A549 (cell line): Measurements from ENCODE around the gene LGALS7B. TPM values are rescaled to one million over a fixed set of nuclear protein-coding genes. Genes with fewer than 3 reads are reported as not detected.
"Not testable (repeated sequence)": the region's sequence is repeated elsewhere in the genome, so short reads cannot be mapped to it uniquely, and the experiment has no call there.

ENCODE experiments used
- ATAC-seq, 2 experiments: fragments of 200-7000 bp in 1 of 2; fragments of >200 bp in 1 of 2; cut with Nextera tagmentation in 1 of 2; cut with Tn5 transposase in 1 of 2; 3 replicates each; pipeline versions ENCODE4 v1.8.0 to v1.9.1; 2018 to 2020; ENCODE audit warnings: mild to moderate bottlenecking in 1 of 2, moderate library complexity in 1 of 2
- CTCF ChIA-PET: fragments of 300-600 bp; sonication (Branson Sonifier 250); formaldehyde crosslinking; extraction: SDS; loops from one replicate; lab custom pipeline; 2021; ENCODE audit warnings: antibody characterized with exemption, inconsistent platforms; lab: Yijun Ruan, JAX
- POLR2A ChIA-PET: fragments of 350-600 bp; formaldehyde crosslinking; extraction: SDS; loops from one replicate; lab custom pipeline; 2021; ENCODE audit warnings: antibody characterized with exemption, inconsistent platforms; lab: Yijun Ruan, JAX
- DNase-seq, 2 experiments: peaks; one replicate each; pipeline versions ENCODE4 v3.0.0 to v3.0.0-alpha.2; 2011 to 2016; ENCODE audit warnings: low read depth in 1 of 2, low spot score in 1 of 2
- FAIRE-seq: peaks from 2 replicates; lab custom pipeline; 2011; peaks lifted over from hg19 to GRCh38; lab: Jason Lieb, UNC
- H3K27ac ChIP-seq, 2 experiments: fragments of >200 bp; sonication (Bioruptor Twin); formaldehyde crosslinking; 3 replicates each; pipeline ENCODE4 v1.5.1; 2016 to 2017
- H3K4me1 ChIP-seq: fragments of >200 bp; sonication (Bioruptor Twin); formaldehyde crosslinking; 3 replicates; pipeline ENCODE4 v1.6.1; 2016
- H3K4me2 ChIP-seq: fragments of >200 bp; sonication (Bioruptor Twin); formaldehyde crosslinking; 3 replicates; pipeline ENCODE4 v1.6.1; 2016
- H3K4me3 ChIP-seq: fragments of >200 bp; sonication (Bioruptor Twin); formaldehyde crosslinking; 3 replicates; pipeline ENCODE4 v1.5.1; 2016
- H3K9me3 ChIP-seq: fragments of >200 bp; sonication (Bioruptor Twin); formaldehyde crosslinking; 3 replicates; pipeline ENCODE4 v1.6.1; 2016
- ATOH8 ChIP-seq: fragments of 250-450 bp; sonication (Bioruptor Pico); IDR thresholded peaks from 2 replicates; pipeline ENCODE4 v1.5.0; 2020; ENCODE audit warnings: low read depth, mild to moderate bottlenecking, moderate library complexity
- CBX2 ChIP-seq: fragments of 200-600 bp; sonication (generic); IDR thresholded peaks from 2 replicates; pipeline ENCODE4 v1.6.1; 2016; ENCODE audit warnings: low read depth, mild to moderate bottlenecking, borderline replicate concordance
- CBX8 ChIP-seq: fragments of 200-600 bp; sonication (generic); IDR thresholded peaks from 2 replicates; pipeline ENCODE4 v1.6.1; 2016
- E2F6 ChIP-seq: IDR thresholded peaks from 2 replicates; pipeline ENCODE4 v1.6.1; 2012; ENCODE audit warnings: low read depth, borderline replicate concordance
- ELK1 ChIP-seq: fragments of 150-350 bp; IDR thresholded peaks from 2 replicates; pipeline ENCODE4 v1.6.1; 2014; ENCODE audit warnings: low read depth, mild to moderate bottlenecking, low read length
- ESRRA ChIP-seq: fragments of 150-350 bp; IDR thresholded peaks from 2 replicates; pipeline ENCODE4 v1.6.1; 2014; ENCODE audit warnings: mild to moderate bottlenecking, low read length, borderline replicate concordance
- FOSL2 ChIP-seq, 2 experiments: fragments of 450-650 bp in 1 of 2; fragments of >200 bp in 1 of 2; sonication (Bioruptor Twin) in 1 of 2; formaldehyde crosslinking; IDR thresholded peaks; 2 replicates each; pipeline versions ENCODE4 v1.5.0 to v1.6.1; 2016 to 2020; ENCODE audit warnings: mild to moderate bottlenecking in 1 of 2, moderate library complexity in 1 of 2
- HEYL ChIP-seq: fragments of 250-450 bp; sonication (Bioruptor Pico); IDR thresholded peaks from 2 replicates; pipeline ENCODE4 v1.8.0; 2021; ENCODE audit warnings: mild to moderate bottlenecking, moderate library complexity
- MAFK ChIP-seq: fragments of 450-650 bp; IDR thresholded peaks from 2 replicates; pipeline ENCODE4 v1.6.1; 2014; ENCODE audit not compliant: partially characterized antibody
- MAZ ChIP-seq: fragments of 150-350 bp; IDR thresholded peaks from 2 replicates; pipeline ENCODE4 v1.6.1; 2014; ENCODE audit warnings: antibody characterized with exemption, low read depth, low read length, borderline replicate concordance
- MYC ChIP-seq: IDR thresholded peaks from 2 replicates; pipeline ENCODE4 v1.6.1; 2012; ENCODE audit warnings: mild to moderate bottlenecking, inconsistent platforms, low read length, improper control_type of control experiment, borderline replicate concordance
- PHF8 ChIP-seq: fragments of 200-600 bp; sonication (generic); IDR thresholded peaks from 2 replicates; pipeline ENCODE4 v1.6.1; 2016; ENCODE audit warnings: low read depth, mild to moderate bottlenecking, antibody characterized with exemption, moderate library complexity, borderline replicate concordance
- POLR2AphosphoS2 ChIP-seq: conservative IDR thresholded peaks from 2 replicates; pipeline ENCODE4 v1.6.1; 2012; ENCODE audit warnings: low read length, improper control_type of control experiment, inconsistent platforms
- SREBF2 ChIP-seq: fragments of 450-650 bp; IDR thresholded peaks from 2 replicates; pipeline ENCODE4 v1.6.1; 2014; ENCODE audit warnings: mild to moderate bottlenecking, moderate library complexity
- TP53 ChIP-seq: fragments of 250-450 bp; sonication (Bioruptor Pico); IDR thresholded peaks from 2 replicates; pipeline ENCODE4 v1.5.0; 2021; ENCODE audit warnings: mild to moderate bottlenecking, moderate library complexity
- ZC3H11A ChIP-seq: fragments of 450-650 bp; IDR thresholded peaks from 2 replicates; pipeline ENCODE4 v1.6.1; 2014; ENCODE audit warnings: antibody characterized with exemption, mild to moderate bottlenecking
- ZFP36 ChIP-seq: fragments of 450-650 bp; IDR thresholded peaks from 2 replicates; pipeline ENCODE4 v1.6.1; 2014; ENCODE audit warnings: borderline replicate concordance; ENCODE audit not compliant: partially characterized antibody
- WGBS: methylation state at CpG from one replicate; pipeline ENCODE4 v1.1.6; 2017; ENCODE audit errors: missing lambda C conversion rate; 5-methylcytosine and 5-hydroxymethylcytosine counted together
- polyA plus RNA-seq, 4 experiments: library from polyadenylated mRNA; depleted of rRNA in 3 of 4; stranded (reverse); fragments of >200 nt; fragmentation: RNase III in 1 of 4; extraction: RNeasy Plus Mini Kit Qiagen cat#74134 plus additional on column Dnase treatment in 1 of 4; gene quantifications; 2 replicates in 3 of 4; 3 replicates in 1 of 4; pipeline ENCODE4 v1.2.3, GENCODE V29; 2011 to 2017
- TF ChIP-seq, protein P1 (sequence below): IDR thresholded peaks from 2 replicates; pipeline ENCODE4 v1.6.1; 2012
- TF ChIP-seq, protein P2 (sequence below): fragments of 200-600 bp; sonication (generic); IDR thresholded peaks from 2 replicates; pipeline ENCODE4 v1.6.1; 2016; ENCODE audit warnings: antibody characterized with exemption, mild to moderate bottlenecking, moderate library complexity

Gene LGALS7B
- polyA plus RNA-seq, 2 of the 4 experiments (the other 2 are of a cell fraction) = 0.27 TPM; not detected in 1

GRCh38 chr19:38819231-38819920, 30.4 kb downstream of the LGALS7B start (continued):
- TF ChIP-seq POLR2AphosphoS2 (no peak), ZFP36 (no peak), HEYL (CRISPR knock-in tag) (no peak), MAFK (no peak), FOSL2 (IDR thresholded peaks at IDR 0.05) (no peak), FOSL2 (CRISPR knock-in tag; IDR thresholded peaks at IDR 0.05) (no peak)

GRCh38 chr19:38821230-38821825, 32.3 kb downstream of the LGALS7B start:
- not testable (repeated sequence) for H3K9me3 ChIP-seq, H3K4me3 ChIP-seq, H3K27ac ChIP-seq, DNase-seq, FAIRE-seq, H3K4me2 ChIP-seq
- ATAC-seq = peak in 1 of 2 experiments; percentile 27; a peak in 3 of 6 replicates
- peaks cover 13% of the 10 kb centered on the region for H3K4me1 ChIP-seq
- CTCF ChIA-PET = interaction anchor here (0.8 to 4.0 kb wide), 7 partner anchors 9 to 109 kb away, joined by 3 to 20 read pairs (median 4); partner anchors contain the start of genes ECH1, MRPS12 and SARS2
- POLR2A ChIA-PET = interaction anchor here (1.7 kb wide), 1 partner anchor 10 kb away, joined by 11 read pairs; the partner anchor contains the start of gene ECH1
- 97% methylated on average over 28 of the region's 29 CpGs for WGBS

- 87% methylated on average over 7 of the region's 7 CpGs for WGBS
- POLR2A ChIA-PET = interaction anchor here (1.1 kb wide), 1 partner anchor 103 kb away, joined by 4 read pairs; no protein-coding TSS in a partner anchor
- FAIRE-seq, H3K27ac ChIP-seq, H3K4me2 ChIP-seq, ATAC-seq, DNase-seq, H3K9me3 ChIP-seq, H3K4me3 ChIP-seq: not testable (repeated sequence)
- CTCF ChIA-PET = interaction anchor here (0.6 to 1.2 kb wide), 4 partner anchors 12 to 88 kb away, joined by 3 to 5 read pairs (median 4); no protein-coding TSS in a partner anchor
- 0 out of 2 replicates have a peak, but pooled peaks have one; percentile 2 for TF ChIP-seq ZC3H11A
- H3K4me1 ChIP-seq = peaks cover 21% of the 10 kb centered on the region
Observed at GRCh38 chr19:38825936-38826335, 36.9 kb downstream of the LGALS7B start.

- no peak overlapping the region for H3K4me2 ChIP-seq
- CTCF ChIA-PET = interaction anchor here (1.0 to 1.3 kb wide), 3 partner anchors 11 to 57 kb away, joined by 3 to 5 read pairs (median 3); no protein-coding TSS in a partner anchor
- H3K4me1 ChIP-seq = peaks cover 22% of the 10 kb centered on the region
- no peak for FAIRE-seq
- no peak overlapping the region for H3K4me3 ChIP-seq
- 94% methylated on average over 6 of the region's 6 CpGs for WGBS
- H3K27ac ChIP-seq = no peak overlapping the region
- DNase-seq = no peak
- ATAC-seq = no peak
- no peaks in the 10 kb centered on the region for H3K9me3 ChIP-seq
- POLR2A ChIA-PET = interaction anchor here (1.4 kb wide), 1 partner anchor 104 kb away, joined by 3 read pairs; the partner anchor contains the start of genes MRPS12 and SARS2
- TF ChIP-seq MAFK (no peak), PHF8 (no peak), CBX2 (no peak), E2F6 (no peak), SREBF2 (no peak), ESRRA (no peak), MYC (no peak), ATOH8 (no peak), CBX8 (no peak), MAZ (no peak), TP53 (CRISPR knock-in tag) (no peak), ELK1 (no peak)
- TF ChIP-seq, protein P1, sequence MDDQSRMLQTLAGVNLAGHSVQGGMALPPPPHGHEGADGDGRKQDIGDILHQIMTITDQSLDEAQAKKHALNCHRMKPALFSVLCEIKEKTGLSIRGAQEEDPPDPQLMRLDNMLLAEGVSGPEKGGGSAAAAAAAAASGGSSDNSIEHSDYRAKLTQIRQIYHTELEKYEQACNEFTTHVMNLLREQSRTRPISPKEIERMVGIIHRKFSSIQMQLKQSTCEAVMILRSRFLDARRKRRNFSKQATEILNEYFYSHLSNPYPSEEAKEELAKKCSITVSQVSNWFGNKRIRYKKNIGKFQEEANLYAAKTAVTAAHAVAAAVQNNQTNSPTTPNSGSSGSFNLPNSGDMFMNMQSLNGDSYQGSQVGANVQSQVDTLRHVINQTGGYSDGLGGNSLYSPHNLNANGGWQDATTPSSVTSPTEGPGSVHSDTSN = no peak
- TF ChIP-seq, protein P2, sequence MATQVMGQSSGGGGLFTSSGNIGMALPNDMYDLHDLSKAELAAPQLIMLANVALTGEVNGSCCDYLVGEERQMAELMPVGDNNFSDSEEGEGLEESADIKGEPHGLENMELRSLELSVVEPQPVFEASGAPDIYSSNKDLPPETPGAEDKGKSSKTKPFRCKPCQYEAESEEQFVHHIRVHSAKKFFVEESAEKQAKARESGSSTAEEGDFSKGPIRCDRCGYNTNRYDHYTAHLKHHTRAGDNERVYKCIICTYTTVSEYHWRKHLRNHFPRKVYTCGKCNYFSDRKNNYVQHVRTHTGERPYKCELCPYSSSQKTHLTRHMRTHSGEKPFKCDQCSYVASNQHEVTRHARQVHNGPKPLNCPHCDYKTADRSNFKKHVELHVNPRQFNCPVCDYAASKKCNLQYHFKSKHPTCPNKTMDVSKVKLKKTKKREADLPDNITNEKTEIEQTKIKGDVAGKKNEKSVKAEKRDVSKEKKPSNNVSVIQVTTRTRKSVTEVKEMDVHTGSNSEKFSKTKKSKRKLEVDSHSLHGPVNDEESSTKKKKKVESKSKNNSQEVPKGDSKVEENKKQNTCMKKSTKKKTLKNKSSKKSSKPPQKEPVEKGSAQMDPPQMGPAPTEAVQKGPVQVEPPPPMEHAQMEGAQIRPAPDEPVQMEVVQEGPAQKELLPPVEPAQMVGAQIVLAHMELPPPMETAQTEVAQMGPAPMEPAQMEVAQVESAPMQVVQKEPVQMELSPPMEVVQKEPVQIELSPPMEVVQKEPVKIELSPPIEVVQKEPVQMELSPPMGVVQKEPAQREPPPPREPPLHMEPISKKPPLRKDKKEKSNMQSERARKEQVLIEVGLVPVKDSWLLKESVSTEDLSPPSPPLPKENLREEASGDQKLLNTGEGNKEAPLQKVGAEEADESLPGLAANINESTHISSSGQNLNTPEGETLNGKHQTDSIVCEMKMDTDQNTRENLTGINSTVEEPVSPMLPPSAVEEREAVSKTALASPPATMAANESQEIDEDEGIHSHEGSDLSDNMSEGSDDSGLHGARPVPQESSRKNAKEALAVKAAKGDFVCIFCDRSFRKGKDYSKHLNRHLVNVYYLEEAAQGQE = no peak
Observed at GRCh38 chr19:38826856-38827551, 38.0 kb downstream of the LGALS7B start.
